GM18861 (cell line): ENCODE measurements around the gene SCAMP1.

Experiments
- ATAC-seq: cut with Tn5 transposase; IDR thresholded peaks from one replicate; pipeline ENCODE4 v1.9.1; 2021; ENCODE audit not compliant: unreplicated experiment

The SCAMP1 gene

GRCh38 chr5:78490709-78491485 lies 130.5 kb downstream of the SCAMP1 start:
- no peak for ATAC-seq

GRCh38 chr5:78492224-78492623 lies 131.8 kb downstream of the SCAMP1 start:
- no peak for ATAC-seq

GRCh38 chr5:78492650-78493049 lies 132.2 kb downstream of the SCAMP1 start:
- ATAC-seq = no peak

- no peak for ATAC-seq
These were observed 135.4 kb downstream of the SCAMP1 start for GRCh38 chr5:78495800-78496199.

GRCh38 chr5:78496373-78496772 lies 136.0 kb downstream of the SCAMP1 start:
- no peak for ATAC-seq

GRCh38 chr5:78497573-78498533 lies 137.4 kb downstream of the SCAMP1 start:
- ATAC-seq = no peak

GRCh38 chr5:78499485-78499884 lies 139.1 kb downstream of the SCAMP1 start:
- no peak for ATAC-seq

GRCh38 chr5:78500028-78500427 lies 139.6 kb downstream of the SCAMP1 start:
- ATAC-seq = no peak

GRCh38 chr5:78500871-78501270 lies 140.5 kb downstream of the SCAMP1 start:
- no peak for ATAC-seq

- ATAC-seq = no peak
These were observed 141.3 kb downstream of the SCAMP1 start for GRCh38 chr5:78501411-78502352.

- no peak for ATAC-seq
These were observed 143.7 kb downstream of the SCAMP1 start for GRCh38 chr5:78503958-78504653.

GRCh38 chr5:78504704-78505677 lies 144.6 kb downstream of the SCAMP1 start:
- ATAC-seq = no peak

- no peak for ATAC-seq
These were observed 145.4 kb downstream of the SCAMP1 start for GRCh38 chr5:78505860-78506259.

- no peak for ATAC-seq
These were observed 146.0 kb downstream of the SCAMP1 start for GRCh38 chr5:78506261-78507024.

GRCh38 chr5:78507531-78507930 lies 147.1 kb downstream of the SCAMP1 start:
- ATAC-seq = no peak

- no peak for ATAC-seq
These were observed 147.9 kb downstream of the SCAMP1 start for GRCh38 chr5:78508186-78508765.

- no peak for ATAC-seq
These were observed 148.9 kb downstream of the SCAMP1 start for GRCh38 chr5:78509145-78509865.
